ENCODE results near the gene MRPL49.

MRPL49 gene

GRCh38 chr11:65121865-65122696 is at the start of gene MRPL49, which contains the start of gene FAU:
Gene MRPL49, plus strand, starts transcription at chr11:65122321. Its CDS starts 26 bp downstream, at chr11:65122347.
Gene FAU, minus strand, starts transcription at chr11:65122134. Its CDS starts 321 bp downstream, at chr11:65121813.
- intact Hi-C loops (cut with DNase I), result loop anchor here (5.0 kb wide), 1 partner anchor 40 kb away; the partner anchor contains the start of genes CDCA5 and ZFPL1
- peak; percentile 95 to 100 (median 98) for DNase-seq

- intact Hi-C loops (cut with DNase I), result no loop called here
- DNase-seq, result no peak
Observed at GRCh38 chr11:65072631-65072966, 49.5 kb upstream of the MRPL49 start.

- intact Hi-C loops (cut with DNase I), result no loop called here
- DNase-seq, result peak in 1 of 10 donors; percentile 66
Observed at GRCh38 chr11:65077451-65077850, 44.7 kb upstream of the MRPL49 start.

GRCh38 chr11:65078151-65078550 is 44.0 kb upstream of the MRPL49 start:
- DNase-seq, result peak in 1 of 10 donors; percentile 74
- intact Hi-C loops (cut with DNase I), result no loop called here

GRCh38 chr11:65078786-65079342 is 43.3 kb upstream of the MRPL49 start:
- peak in 1 of 10 donors; percentile 72 for DNase-seq
- intact Hi-C loops (cut with DNase I), result no loop called here

- intact Hi-C loops (cut with DNase I), result loop anchor here (5.0 to 10.0 kb wide), 3 partner anchors 39 to 158 kb away; partner anchors contain the start of genes FAU, MRPL49, PPP2R5B and SNX15
- DNase-seq, result peak in 1 of 10 donors; percentile 26
Observed at GRCh38 chr11:65083134-65083833, 38.8 kb upstream of the MRPL49 start.

GRCh38 chr11:65083834-65084597 is 38.1 kb upstream of the MRPL49 start, which contains the start of the genes CDCA5 and ZFPL1:
Gene CDCA5, minus strand, starts transcription at chr11:65084040. Its CDS starts 62 bp downstream, at chr11:65083978.
Gene ZFPL1, plus strand, starts transcription at chr11:65084222. Its CDS starts 477 bp downstream, at chr11:65084699.
- intact Hi-C loops (cut with DNase I), result loop anchor here (1.0 to 10.0 kb wide), 5 partner anchors 38 to 159 kb away; partner anchors contain the start of genes ARL2, FAU, MRPL49 and PPP2R5B
- peak; percentile 95 to 100 (median 98) for DNase-seq

- intact Hi-C loops (cut with DNase I), result loop anchor here (1.0 to 10.0 kb wide), 5 partner anchors 38 to 160 kb away; partner anchors contain the start of genes ARL2, FAU, MRPL49 and PPP2R5B
Observed at GRCh38 chr11:65084598-65085375, 37.3 kb upstream of the MRPL49 start.

GRCh38 chr11:65085446-65085845 is 36.7 kb upstream of the MRPL49 start:
- peak in 1 of 10 donors; percentile 13 for DNase-seq
- intact Hi-C loops (cut with DNase I), result loop anchor here (10.0 kb wide), 1 partner anchor 161 kb away; the partner anchor contains the start of gene PPP2R5B

More at GRCh38 chr11:65084598-65085375, 37.3 kb upstream of the MRPL49 start:
- DNase-seq, result peak in 1 of 10 donors; percentile 59

- intact Hi-C loops (cut with DNase I), result loop anchor here (10.0 kb wide), 1 partner anchor 162 kb away; the partner anchor contains the start of gene PPP2R5B
- DNase-seq, result peak in 1 of 10 donors; percentile 48
Observed at GRCh38 chr11:65086809-65087208, 35.3 kb upstream of the MRPL49 start.

GRCh38 chr11:65087216-65087615 is 34.9 kb upstream of the MRPL49 start:
- intact Hi-C loops (cut with DNase I), result loop anchor here (10.0 kb wide), 1 partner anchor 162 kb away; the partner anchor contains the start of gene PPP2R5B

GRCh38 chr11:65087827-65088226 is 34.3 kb upstream of the MRPL49 start:
- peak in 2 of 10 donors; percentile 50 to 81 for DNase-seq
- intact Hi-C loops (cut with DNase I), result loop anchor here (10.0 kb wide), 1 partner anchor 163 kb away; the partner anchor contains the start of gene PPP2R5B

More at GRCh38 chr11:65087216-65087615, 34.9 kb upstream of the MRPL49 start:
- peak in 2 of 10 donors; percentile 59 to 74 for DNase-seq

- DNase-seq, result peak in 1 of 10 donors; percentile 45
- intact Hi-C loops (cut with DNase I), result loop anchor here (10.0 kb wide), 1 partner anchor 165 kb away; the partner anchor contains the start of gene PPP2R5B
Observed at GRCh38 chr11:65089621-65090020, 32.5 kb upstream of the MRPL49 start.

- DNase-seq, result peak in 5 of 10 donors; percentile 10 to 89 (median 49)
Observed at GRCh38 chr11:65090628-65091027, 31.5 kb upstream of the MRPL49 start.

GRCh38 chr11:65095427-65095826 is 26.7 kb upstream of the MRPL49 start:
- intact Hi-C loops (cut with DNase I), result loop anchor here (5.0 kb wide), 1 partner anchor 68 kb away; the partner anchor contains the start of gene SNX15
- peak in 2 of 10 donors; percentile 36 to 57 for DNase-seq

More at GRCh38 chr11:65090628-65091027, 31.5 kb upstream of the MRPL49 start:
- intact Hi-C loops (cut with DNase I), result no loop called here

- peak; percentile 79 to 98 (median 84) for DNase-seq
- intact Hi-C loops (cut with DNase I), result loop anchor here (5.0 kb wide), 1 partner anchor 69 kb away; the partner anchor contains the start of gene SNX15
Observed at GRCh38 chr11:65095974-65096806, 25.9 kb upstream of the MRPL49 start, which contains the start of gene VPS51. Gene VPS51, plus strand, starts transcription at chr11:65096214. Its CDS starts 37 bp downstream, at chr11:65096251.

- intact Hi-C loops (cut with DNase I), result loop anchor here (5.0 kb wide), 1 partner anchor 70 kb away; the partner anchor contains the start of gene SNX15
- DNase-seq, result peak in 1 of 10 donors; percentile 44
Observed at GRCh38 chr11:65096926-65097325, 25.2 kb upstream of the MRPL49 start.
